Hepatocyte (in vitro differentiated cells): ENCODE results near the gene PAPPA. TPM values are rescaled to one million over a fixed set of nuclear protein-coding genes. Genes with fewer than 3 reads are reported as not detected.

Experiments used
- DNase-seq: peaks from one replicate; pipeline ENCODE4 v3.0.0-alpha.2; 2016; ENCODE audit warnings: low spot score
- H2AFZ ChIP-seq: fragments of 200-600 bp; sonication (generic); 2 replicates; pipeline ENCODE4 v1.6.0; 2016; ENCODE audit warnings: antibody characterized with exemption, mild to moderate bottlenecking
- H3K27ac ChIP-seq: fragments of 200-600 bp; sonication (generic); 2 replicates; pipeline ENCODE4 v1.5.1; 2016; ENCODE audit warnings: mild to moderate bottlenecking
- H3K27me3 ChIP-seq: fragments of 200-600 bp; sonication (generic); 2 replicates; pipeline ENCODE4 v1.6.1; 2016
- H3K36me3 ChIP-seq: fragments of 200-600 bp; sonication (generic); replicated peaks from 2 replicates; pipeline ENCODE4 v1.5.1; 2016; ENCODE audit warnings: low read depth; ENCODE audit not compliant: insufficient read depth
- H3K4me1 ChIP-seq: fragments of 200-600 bp; sonication (generic); 2 replicates; pipeline ENCODE4 v1.5.1; 2016; ENCODE audit warnings: mild to moderate bottlenecking, moderate library complexity; ENCODE audit not compliant: insufficient read depth
- H3K4me2 ChIP-seq: fragments of 200-600 bp; sonication (generic); 2 replicates; pipeline ENCODE4 v1.6.0; 2016
- H3K4me3 ChIP-seq: fragments of 200-600 bp; sonication (generic); 2 replicates; pipeline ENCODE4 v1.5.1; 2016; ENCODE audit warnings: mild to moderate bottlenecking
- H3K79me2 ChIP-seq: fragments of 200-600 bp; sonication (generic); 2 replicates; pipeline ENCODE4 v1.6.0; 2017; ENCODE audit warnings: mild to moderate bottlenecking
- H3K9me2 ChIP-seq: fragments of 200-600 bp; sonication (generic); replicated peaks from 2 replicates; pipeline ENCODE4 v1.6.0; 2017; ENCODE audit warnings: mild to moderate bottlenecking; ENCODE audit not compliant: insufficient read depth
- H3K9me3 ChIP-seq: fragments of 200-600 bp; sonication (generic); 2 replicates; pipeline ENCODE4 v1.5.1; 2016; ENCODE audit warnings: low read depth, mild to moderate bottlenecking
- H4K20me1 ChIP-seq: fragments of 200-600 bp; sonication (generic); 2 replicates; pipeline ENCODE4 v1.6.0; 2016; ENCODE audit warnings: mild to moderate bottlenecking; ENCODE audit not compliant: insufficient read depth, poor library complexity, severe bottlenecking
- EZH2 ChIP-seq: fragments of 200-600 bp; sonication (generic); IDR thresholded peaks from 2 replicates; pipeline ENCODE4 v1.6.1; 2016; ENCODE audit warnings: antibody characterized with exemption, mild to moderate bottlenecking, borderline replicate concordance
- EZH2phosphoT487 ChIP-seq: fragments of 200-600 bp; sonication (generic); IDR thresholded peaks from one replicate; pipeline ENCODE4 v1.6.1; 2018; ENCODE audit warnings: antibody characterized with exemption, mild to moderate bottlenecking, low read depth, moderate library complexity; ENCODE audit not compliant: unreplicated experiment, severe bottlenecking
- WGBS: methylation state at CpG from one replicate; pipeline ENCODE4 v1.1.6; 2016; ENCODE audit warnings: low lambda C conversion rate; ENCODE audit errors: missing lambda C conversion rate; 5-methylcytosine and 5-hydroxymethylcytosine counted together
- polyA plus RNA-seq: library from polyadenylated mRNA; unstranded; fragments of >200 nt; fragmentation: Nextera tagmentation; extraction: Ambion mirVana; gene quantifications from 2 replicates; pipeline ENCODE4 v1.2.1, GENCODE V29; 2016
- total RNA-seq: library from RNA; depleted of rRNA; stranded (reverse); fragments of >200 nt; gene quantifications from 2 replicates; pipeline ENCODE4 v1.2.3, GENCODE V29; 2014
- TF ChIP-seq, protein P1 (sequence below): fragments of 200-600 bp; sonication (generic); IDR thresholded peaks from 2 replicates; pipeline ENCODE4 v1.5.1; 2016; ENCODE audit warnings: antibody characterized with exemption, mild to moderate bottlenecking; ENCODE audit not compliant: poor library complexity

The PAPPA gene
- total and polyA plus RNA-seq, 2 experiments from 2014 or later: 2.8 to 12.3 TPM

- no peaks in the 10 kb centered on the region for H3K27me3 ChIP-seq
- H3K27ac ChIP-seq: no peak overlapping the region
- H3K79me2 ChIP-seq: no peaks in the 10 kb centered on the region
- no peak overlapping the region for H3K4me2 ChIP-seq
- TF ChIP-seq EZH2phosphoT487 (no peak), EZH2 (no peak)
- TF ChIP-seq, protein P1, sequence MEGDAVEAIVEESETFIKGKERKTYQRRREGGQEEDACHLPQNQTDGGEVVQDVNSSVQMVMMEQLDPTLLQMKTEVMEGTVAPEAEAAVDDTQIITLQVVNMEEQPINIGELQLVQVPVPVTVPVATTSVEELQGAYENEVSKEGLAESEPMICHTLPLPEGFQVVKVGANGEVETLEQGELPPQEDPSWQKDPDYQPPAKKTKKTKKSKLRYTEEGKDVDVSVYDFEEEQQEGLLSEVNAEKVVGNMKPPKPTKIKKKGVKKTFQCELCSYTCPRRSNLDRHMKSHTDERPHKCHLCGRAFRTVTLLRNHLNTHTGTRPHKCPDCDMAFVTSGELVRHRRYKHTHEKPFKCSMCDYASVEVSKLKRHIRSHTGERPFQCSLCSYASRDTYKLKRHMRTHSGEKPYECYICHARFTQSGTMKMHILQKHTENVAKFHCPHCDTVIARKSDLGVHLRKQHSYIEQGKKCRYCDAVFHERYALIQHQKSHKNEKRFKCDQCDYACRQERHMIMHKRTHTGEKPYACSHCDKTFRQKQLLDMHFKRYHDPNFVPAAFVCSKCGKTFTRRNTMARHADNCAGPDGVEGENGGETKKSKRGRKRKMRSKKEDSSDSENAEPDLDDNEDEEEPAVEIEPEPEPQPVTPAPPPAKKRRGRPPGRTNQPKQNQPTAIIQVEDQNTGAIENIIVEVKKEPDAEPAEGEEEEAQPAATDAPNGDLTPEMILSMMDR: no peak
- no peak overlapping the region for H3K4me3 ChIP-seq
- no peak overlapping the region for H2AFZ ChIP-seq
- WGBS: 83% methylated on average over 8 of the region's 8 CpGs
- H4K20me1 ChIP-seq: no peaks in the 10 kb centered on the region
- no peaks in the 10 kb centered on the region for H3K9me3 ChIP-seq
- H3K9me2 ChIP-seq: no peaks in the 10 kb centered on the region
- no peaks in the 10 kb centered on the region for H3K36me3 ChIP-seq
- H3K4me1 ChIP-seq: no peaks in the 10 kb centered on the region
- DNase-seq: peak; percentile 13
Measured at GRCh38 chr9:116377179-116377798, 223.7 kb downstream of the PAPPA start.

DNA sequence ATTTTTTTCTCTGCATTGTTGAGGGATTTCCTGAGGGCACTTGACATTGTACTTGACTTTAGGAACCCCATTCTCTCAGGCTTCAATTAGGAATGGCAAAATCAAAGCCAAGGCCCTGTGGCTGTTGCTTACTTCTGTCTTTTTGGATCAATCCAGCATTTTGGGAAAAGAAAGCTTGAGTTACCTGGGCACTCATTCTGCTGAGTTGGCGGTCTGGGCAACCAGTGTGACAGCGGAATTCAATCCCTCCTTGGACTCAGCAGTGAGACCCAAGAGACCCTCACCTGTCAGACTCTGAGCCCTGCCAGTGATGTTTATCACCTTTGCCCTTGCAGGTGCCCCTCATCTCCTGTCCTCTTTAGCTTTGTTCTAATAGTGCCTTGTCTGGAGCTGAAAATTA is 225.3 kb downstream of the PAPPA start:
- 100% methylated on average over 2 of the region's 2 CpGs for WGBS
- Histone ChIP-seq H3K79me2 (no peaks in the 10 kb centered on the region), H2AFZ (no peak overlapping the region), H4K20me1 (no peaks in the 10 kb centered on the region), H3K4me2 (no peak overlapping the region), H3K27ac (no peak overlapping the region), H3K4me3 (no peak overlapping the region), H3K9me2 (no peaks in the 10 kb centered on the region), H3K4me1 (no peaks in the 10 kb centered on the region), H3K27me3 (no peaks in the 10 kb centered on the region), H3K36me3 (no peaks in the 10 kb centered on the region), H3K9me3 (no peaks in the 10 kb centered on the region)
- TF ChIP-seq, protein P1: no peak
- TF ChIP-seq EZH2: no peak
- TF ChIP-seq EZH2phosphoT487: no peak
- DNase-seq: no peak

DNA sequence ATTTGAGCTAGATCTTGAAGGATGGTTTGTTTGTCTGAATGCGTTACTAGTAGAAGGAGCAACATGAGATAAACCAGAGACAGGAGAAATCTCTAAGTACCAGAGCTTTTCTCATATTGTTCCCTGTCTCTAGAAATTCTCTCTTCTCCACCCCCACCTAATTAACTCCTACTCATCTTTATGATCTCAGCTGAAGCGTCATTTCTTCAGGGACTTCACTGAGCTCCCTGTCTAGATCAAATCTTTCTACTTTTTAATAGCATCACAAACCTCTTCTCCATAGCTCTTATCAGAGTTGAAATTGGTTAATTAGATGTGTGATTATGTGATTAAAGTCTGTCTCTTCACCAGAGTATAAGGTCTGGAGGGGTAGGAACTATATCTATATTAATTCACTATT is 226.2 kb downstream of the PAPPA start:
- Histone ChIP-seq H3K27me3 (no peaks in the 10 kb centered on the region), H3K9me2 (no peaks in the 10 kb centered on the region), H3K36me3 (no peaks in the 10 kb centered on the region), H3K79me2 (no peaks in the 10 kb centered on the region), H4K20me1 (no peaks in the 10 kb centered on the region), H3K4me1 (no peaks in the 10 kb centered on the region), H3K4me2 (no peak overlapping the region), H3K27ac (no peak overlapping the region), H3K9me3 (no peaks in the 10 kb centered on the region), H2AFZ (no peak overlapping the region), H3K4me3 (no peak overlapping the region)
- no peak for DNase-seq
- TF ChIP-seq EZH2phosphoT487 (no peak), EZH2 (no peak)
- TF ChIP-seq, protein P1: no peak
- WGBS: 74% methylated on average over 2 of the region's 2 CpGs
